Fibroblast of villous mesenchyme (primary cell): ENCODE data around the gene SDE2. TPM values are rescaled to one million over a fixed set of nuclear protein-coding genes. Genes with fewer than 3 reads are reported as not detected.
"Not testable (repeated sequence)": the region's sequence is repeated elsewhere in the genome, so short reads cannot be mapped to it uniquely, and the experiment has no call there.

Experiments
- DNase-seq: peaks from one replicate; pipeline ENCODE4 v3.0.0-alpha.2; 2010; ENCODE audit warnings: low read depth
- H3K4me3 ChIP-seq: 2 replicates; pipeline ENCODE4 v1.5.1; 2011; ENCODE audit warnings: low read depth, mild to moderate bottlenecking, low read length
- CTCF ChIP-seq: IDR thresholded peaks from 2 replicates; pipeline ENCODE4 v1.5.1; 2012; ENCODE audit warnings: low read depth, mild to moderate bottlenecking, low read length; ENCODE audit not compliant: insufficient read depth
- total RNA-seq: library from RNA; depleted of rRNA; stranded (reverse); fragments of >200 nt; gene quantifications from 2 replicates; pipeline ENCODE4 v1.2.3, GENCODE V29; 2012

The SDE2 gene
- total RNA-seq, 1 donor: 31.5 TPM

GRCh38 chr1:225942574-225942973, 56.6 kb downstream of the SDE2 start:
- no peak for DNase-seq
- H3K4me3 ChIP-seq: no peak overlapping the region
- no peak for TF ChIP-seq CTCF

DNA sequence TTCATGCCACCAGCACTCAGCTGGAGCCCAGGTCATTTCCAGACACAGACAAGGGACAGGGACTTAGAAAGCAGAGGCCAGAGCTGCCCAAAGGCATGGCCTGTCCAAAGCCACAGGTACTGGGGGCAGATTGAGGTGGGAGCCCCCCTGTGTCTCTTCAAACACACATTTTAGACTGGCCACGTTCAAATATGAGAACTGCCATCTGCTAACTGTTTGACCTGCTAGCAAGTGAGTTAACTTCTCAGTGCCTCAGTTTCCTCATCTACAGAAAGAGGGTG, 57.3 kb downstream of the SDE2 start:
- H3K4me3 ChIP-seq: no peak overlapping the region
- DNase-seq: no peak
- TF ChIP-seq CTCF: no peak

DNA sequence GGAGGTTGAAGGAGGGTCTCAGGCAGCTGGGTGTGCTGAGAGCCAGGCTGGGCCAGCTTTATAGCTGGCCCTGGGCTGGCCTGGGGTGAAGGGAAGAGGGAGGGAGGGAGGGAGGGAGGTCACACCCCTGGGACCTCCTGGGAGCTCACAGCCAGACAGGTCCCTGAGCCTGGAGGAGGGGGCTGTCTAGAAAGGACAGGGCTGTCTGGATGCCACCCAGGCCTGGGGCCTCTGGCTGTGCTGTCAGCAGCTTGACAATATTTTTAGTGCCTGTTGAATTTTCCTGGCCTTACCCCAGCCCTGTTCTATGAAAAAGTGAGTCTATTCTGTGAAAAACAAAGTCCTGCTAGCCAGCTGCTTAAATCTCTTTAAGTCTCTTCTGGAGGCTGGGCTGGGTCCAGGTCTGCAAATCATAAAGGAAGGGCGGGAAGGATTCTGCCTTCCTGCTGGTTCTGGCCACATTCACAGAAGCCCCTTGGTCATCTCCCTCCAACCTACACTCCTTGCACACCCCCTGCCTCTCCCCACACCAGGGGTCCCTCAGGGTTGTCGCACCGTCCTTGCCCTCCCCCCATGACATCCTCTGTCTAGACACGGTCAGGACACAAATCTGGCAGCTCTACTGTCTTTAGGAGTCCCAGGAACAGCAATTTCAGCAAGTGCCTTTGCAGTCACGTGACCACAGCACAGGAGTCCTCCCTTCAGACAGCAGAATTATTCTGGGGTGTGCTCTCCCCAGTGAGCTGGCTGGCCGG, 57.8 kb downstream of the SDE2 start, which contains the start of gene LEFTY2:
LEFTY2 (minus strand) TSS at position 34 of the 755 bp plus-strand sequence. CDS start 80 bp downstream, outside the sequence.
- no peak for DNase-seq
- no peak for TF ChIP-seq CTCF

GRCh38 chr1:225940385-225941151, 58.6 kb downstream of the SDE2 start:
- H3K4me3 ChIP-seq: no peak overlapping the region
- TF ChIP-seq CTCF: no peak
- no peak for DNase-seq

More for the DNA sequence above, 57.8 kb downstream of the SDE2 start, which contains the start of gene LEFTY2:
- no peak within 1 kb of the TSS for H3K4me3 ChIP-seq

- not testable (repeated sequence) for H3K4me3 ChIP-seq, DNase-seq
Measured at GRCh38 chr1:225939939-225940310, 59.2 kb downstream of the SDE2 start.

- not testable (repeated sequence) for H3K4me3 ChIP-seq, DNase-seq
Measured at GRCh38 chr1:225939097-225939938, 59.8 kb downstream of the SDE2 start.

DNA sequence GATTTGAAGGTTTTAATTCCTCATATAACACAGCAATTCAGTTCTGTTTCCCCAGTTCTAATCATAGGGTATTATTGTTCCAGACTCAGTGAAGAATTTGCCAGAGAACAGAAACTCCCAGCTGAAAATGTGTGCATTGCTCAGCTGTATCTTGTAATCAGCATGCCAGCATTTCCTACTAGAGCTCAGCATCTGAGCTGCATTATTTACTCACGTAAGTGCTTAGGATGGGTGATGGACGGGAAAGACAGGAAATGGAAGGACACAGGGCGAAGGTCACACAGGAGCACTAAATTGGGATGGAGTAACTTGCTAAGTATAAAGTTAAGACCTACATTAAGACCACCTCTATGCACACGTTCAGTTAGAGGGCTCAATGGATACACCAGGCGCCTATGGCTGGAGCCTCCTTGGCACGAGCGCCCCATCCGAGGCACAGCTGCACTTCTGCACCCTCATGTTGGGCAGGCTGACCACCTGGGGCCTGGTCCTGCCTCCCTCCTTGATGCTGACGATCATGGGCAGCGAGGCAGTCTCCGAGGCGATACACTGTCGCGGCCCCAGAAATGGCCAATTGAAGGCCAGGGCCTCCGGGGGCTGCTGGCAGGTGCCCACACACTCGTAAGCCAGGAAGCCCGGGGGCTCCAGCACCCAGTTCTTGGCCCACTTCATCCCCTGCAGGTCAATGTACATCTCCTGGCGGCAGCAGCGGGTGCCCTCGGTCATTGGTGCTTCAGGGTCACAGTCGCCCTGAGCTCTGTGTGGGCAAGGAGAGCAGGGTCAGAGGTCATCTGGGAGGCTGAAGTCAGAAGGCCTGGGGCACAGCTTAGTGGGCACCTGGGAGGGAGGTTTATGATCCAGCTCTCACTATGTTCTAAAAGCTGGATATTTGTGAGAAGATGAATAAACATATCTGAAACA, 61.8 kb downstream of the SDE2 start:
- no peak overlapping the region for H3K4me3 ChIP-seq
- no peak for TF ChIP-seq CTCF
- DNase-seq: no peak
